IMR-90 (cell line): Measurements from ENCODE around the gene NAV1. TPM values are rescaled to one million over a fixed set of nuclear protein-coding genes. Genes with fewer than 3 reads are reported as not detected.
A peak's percentile ranks its signal among the peaks of the same experiment; 100 is the strongest.

Source experiments
- ATAC-seq: fragments of 200-7000 bp; cut with Tn5 transposase; 2 replicates; pipeline ENCODE4 v1.9.1; 2020; ENCODE audit warnings: low read depth, mild to moderate bottlenecking, moderate library complexity
- BruUV-seq: library from RNA; stranded (reverse); fragments of 400-500 nt; replicated peaks from 2 replicates; lab custom pipeline; 2021; lab: Mats Ljungman, UMichigan
- CTCF ChIA-PET: fragments of 300-600 bp; formaldehyde crosslinking; extraction: SDS; loops from one replicate; lab custom pipeline; 2021; ENCODE audit warnings: antibody characterized with exemption; lab: Yijun Ruan, JAX
- POLR2A ChIA-PET: fragments of 300-600 bp; sonication (Branson Sonifier 250); formaldehyde crosslinking; loops from one replicate; lab custom pipeline; 2022; ENCODE audit warnings: antibody characterized with exemption; ENCODE audit not compliant: unreplicated experiment; lab: Charles Lee
- DNase-seq: peaks from one replicate; pipeline ENCODE4 v3.0.0; 2013
- H2AFZ ChIP-seq: replicated peaks from 2 replicates; pipeline ENCODE3; 2013; ENCODE audit warnings: low read length, mild to moderate bottlenecking; ENCODE audit not compliant: poor library complexity
- H2AK5ac ChIP-seq: 2 replicates; pipeline ENCODE4 v1.6.1; 2013; ENCODE audit warnings: low read depth, low read length, inconsistent platforms
- H2AK9ac ChIP-seq: replicated peaks from 2 replicates; pipeline ENCODE3; 2013; ENCODE audit warnings: mild to moderate bottlenecking, low read depth, low read length, moderate library complexity; ENCODE audit not compliant: poor library complexity
- H2BK120ac ChIP-seq: 2 replicates; pipeline ENCODE4 v1.6.1; 2013; ENCODE audit warnings: low read depth, low read length, inconsistent platforms
- H2BK15ac ChIP-seq: 3 replicates; pipeline ENCODE4 v1.6.1; 2013; ENCODE audit warnings: low read depth, low read length, inconsistent platforms
- H2BK20ac ChIP-seq: 2 replicates; pipeline ENCODE4 v1.6.1; 2013; ENCODE audit warnings: low read depth, mild to moderate bottlenecking, inconsistent platforms, low read length, moderate library complexity
- H2BK5ac ChIP-seq: 2 replicates; pipeline ENCODE4 v1.6.1; 2013; ENCODE audit warnings: mild to moderate bottlenecking, low read depth, low read length, inconsistent platforms; ENCODE audit not compliant: poor library complexity, severe bottlenecking
- H3K14ac ChIP-seq: replicated peaks from 2 replicates; pipeline ENCODE4 v1.6.1; 2013; ENCODE audit warnings: low read depth, low read length, inconsistent platforms
- H3K18ac ChIP-seq: 2 replicates; pipeline ENCODE4 v1.6.1; 2013; ENCODE audit warnings: low read depth, low read length, control low read depth
- H3K23ac ChIP-seq: 2 replicates; pipeline ENCODE4 v1.6.1; 2013; ENCODE audit warnings: low read depth, low read length, inconsistent platforms
- H3K27ac ChIP-seq: 2 replicates; pipeline ENCODE4 v1.5.1; 2013; ENCODE audit warnings: mild to moderate bottlenecking, control low read depth, low read length; ENCODE audit not compliant: insufficient read depth
- H3K27me3 ChIP-seq: 2 replicates; pipeline ENCODE4 v1.6.1; 2013; ENCODE audit warnings: low read length; ENCODE audit not compliant: control insufficient read depth, insufficient read depth
- H3K36me3 ChIP-seq: 2 replicates; pipeline ENCODE4 v1.6.1; 2013; ENCODE audit warnings: low read length, mixed read lengths; ENCODE audit not compliant: control insufficient read depth, insufficient read depth
- H3K4ac ChIP-seq: 2 replicates; pipeline ENCODE4 v1.6.1; 2013; ENCODE audit warnings: low read depth, low read length, inconsistent platforms
- H3K4me1 ChIP-seq: 2 replicates; pipeline ENCODE4 v1.6.1; 2013; ENCODE audit warnings: low read length, mixed read lengths; ENCODE audit not compliant: control insufficient read depth, insufficient read depth
- H3K4me2 ChIP-seq: 2 replicates; pipeline ENCODE4 v1.6.1; 2013; ENCODE audit warnings: low read depth, mild to moderate bottlenecking, control low read depth, low read length, moderate library complexity
- H3K4me3 ChIP-seq: 2 replicates; pipeline ENCODE4 v1.5.1; 2013; ENCODE audit warnings: low read depth, mild to moderate bottlenecking, control low read depth, low read length, moderate library complexity; ENCODE audit not compliant: insufficient read depth
- H3K56ac ChIP-seq: 2 replicates; pipeline ENCODE4 v1.6.1; 2013; ENCODE audit warnings: low read length, inconsistent platforms; ENCODE audit not compliant: insufficient read depth; ENCODE audit errors: extremely low read depth
- H3K79me1 ChIP-seq, 2 experiments: 2 replicates each; pipeline ENCODE4 v1.6.1; 2013; ENCODE audit warnings: low read length in 2 of 2, inconsistent platforms in 1 of 2, low read depth in 1 of 2
- H3K9ac ChIP-seq: 2 replicates; pipeline ENCODE4 v1.6.1; 2013; ENCODE audit warnings: low read depth, low read length, control low read depth
- H3K9me1 ChIP-seq: 2 replicates; pipeline ENCODE4 v1.6.1; 2013; ENCODE audit warnings: low read length, inconsistent platforms; ENCODE audit not compliant: insufficient read depth
- H3K9me3 ChIP-seq: 2 replicates; pipeline ENCODE4 v1.6.1; 2013; ENCODE audit warnings: low read length; ENCODE audit not compliant: control insufficient read depth, insufficient read depth
- H4K20me1 ChIP-seq: 2 replicates; pipeline ENCODE4 v1.6.1; 2013; ENCODE audit warnings: low read length, inconsistent platforms; ENCODE audit not compliant: insufficient read depth
- H4K5ac ChIP-seq: 2 replicates; pipeline ENCODE4 v1.6.1; 2013; ENCODE audit warnings: mild to moderate bottlenecking, low read depth, low read length, control low read depth
- H4K8ac ChIP-seq, 2 experiments: 2 replicates each; pipeline ENCODE4 v1.6.1; 2013; ENCODE audit warnings: low read depth in 2 of 2, low read length in 2 of 2, control low read depth in 1 of 2, inconsistent platforms in 1 of 2
- H4K91ac ChIP-seq: 2 replicates; pipeline ENCODE4 v1.6.1; 2013; ENCODE audit warnings: low read depth, low read length, inconsistent platforms; ENCODE audit not compliant: insufficient read depth
- CEBPB ChIP-seq: IDR thresholded peaks from 2 replicates; pipeline ENCODE4 v1.6.1; 2012; ENCODE audit warnings: low read depth, low read length, improper control_type of control experiment
- CTCF ChIP-seq: conservative IDR thresholded peaks from 2 replicates; pipeline ENCODE4 v1.5.1; 2012; ENCODE audit warnings: mild to moderate bottlenecking, low read depth, low read length, improper control_type of control experiment
- ELK1 ChIP-seq: fragments of 150-350 bp; IDR thresholded peaks from 2 replicates; pipeline ENCODE4 v1.6.1; 2016; ENCODE audit warnings: low read depth, mild to moderate bottlenecking, low read length, moderate library complexity, borderline replicate concordance
- FOS ChIP-seq: fragments of 150-350 bp; IDR thresholded peaks from 2 replicates; pipeline ENCODE4 v1.6.1; 2016; ENCODE audit warnings: low read depth, low read length
- MAFK ChIP-seq: IDR thresholded peaks from 2 replicates; pipeline ENCODE4 v1.6.1; 2012; ENCODE audit warnings: low read depth, low read length, improper control_type of control experiment
- MAZ ChIP-seq: IDR thresholded peaks from 2 replicates; pipeline ENCODE4 v1.6.1; 2012; ENCODE audit warnings: low read depth, mild to moderate bottlenecking, low read length, improper control_type of control experiment, moderate library complexity, borderline replicate concordance
- POLR2A ChIP-seq: IDR thresholded peaks from 2 replicates; pipeline ENCODE4 v1.6.1; 2012; ENCODE audit warnings: mild to moderate bottlenecking, low read depth, low read length
- RAD21 ChIP-seq: IDR thresholded peaks from 2 replicates; pipeline ENCODE4 v1.6.1; 2012; ENCODE audit warnings: low read length, improper control_type of control experiment
- RCOR1 ChIP-seq: IDR thresholded peaks from 2 replicates; pipeline ENCODE4 v1.6.1; 2012; ENCODE audit warnings: mild to moderate bottlenecking, low read length, improper control_type of control experiment; ENCODE audit not compliant: insufficient replicate concordance
- RFX5 ChIP-seq: IDR thresholded peaks from 2 replicates; pipeline ENCODE4 v1.8.0; 2012; ENCODE audit warnings: low read depth, mild to moderate bottlenecking, low read length, moderate library complexity
- USF2 ChIP-seq: fragments of 150-350 bp; IDR thresholded peaks from 2 replicates; pipeline ENCODE4 v1.6.1; 2017; ENCODE audit warnings: mild to moderate bottlenecking, antibody characterized with exemption, low read length, low read depth
- WGBS, 2 experiments: methylation state at CpG; one replicate each; pipeline versions ENCODE4 v1.1.5 to v1.1.7; 2013; ENCODE audit warnings: missing lambda C conversion rate in 2 of 2; ENCODE audit not compliant: insufficient read length in 1 of 2; ENCODE audit errors: extremely low coverage in 2 of 2; 5-methylcytosine and 5-hydroxymethylcytosine counted together
- dilution Hi-C: fragments of 300-500 bp; cut with HindIII; formaldehyde crosslinking; loops from one replicate; pipeline ENCODE4 v1.14.3; 2018; ENCODE audit warnings: low sequenced_read_pairs; ENCODE audit not compliant: unreplicated experiment
- in situ Hi-C: fragments of 300-500 bp; cut with MboI; formaldehyde crosslinking; loops from 3 replicates; pipeline ENCODE4 v1.14.3; 2019; ENCODE audit warnings: low sequenced_read_pairs, inconsistent platforms, mixed read lengths
- intact Hi-C: fragments of 100-400 bp; cut with micrococcal nuclease; formaldehyde crosslinking; loops from 2 replicates; pipeline ENCODE4 v1.10.0; 2022
- polyA plus RNA-seq, 3 experiments: library from polyadenylated mRNA; depleted of rRNA; stranded (reverse); fragments of >200 nt; gene quantifications; 2 replicates each; pipeline ENCODE4 v1.2.3, GENCODE V29; 2012; ENCODE audit warnings: low replicate concordance in 1 of 3
- total RNA-seq: library from RNA; depleted of rRNA; stranded (reverse); fragments of >200 nt; gene quantifications from 2 replicates; pipeline ENCODE4 v1.2.3, GENCODE V29; 2012

The NAV1 gene
- total and polyA plus RNA-seq, 2 of the 4 experiments (the other 2 are of a cell fraction), result 14.0 to 23.1 TPM

GRCh38 chr1:201499795-201500669 lies 38.9 kb upstream of the NAV1 start (continued):
- TF ChIP-seq USF2 (no peak), CEBPB (no peak)

DNA sequence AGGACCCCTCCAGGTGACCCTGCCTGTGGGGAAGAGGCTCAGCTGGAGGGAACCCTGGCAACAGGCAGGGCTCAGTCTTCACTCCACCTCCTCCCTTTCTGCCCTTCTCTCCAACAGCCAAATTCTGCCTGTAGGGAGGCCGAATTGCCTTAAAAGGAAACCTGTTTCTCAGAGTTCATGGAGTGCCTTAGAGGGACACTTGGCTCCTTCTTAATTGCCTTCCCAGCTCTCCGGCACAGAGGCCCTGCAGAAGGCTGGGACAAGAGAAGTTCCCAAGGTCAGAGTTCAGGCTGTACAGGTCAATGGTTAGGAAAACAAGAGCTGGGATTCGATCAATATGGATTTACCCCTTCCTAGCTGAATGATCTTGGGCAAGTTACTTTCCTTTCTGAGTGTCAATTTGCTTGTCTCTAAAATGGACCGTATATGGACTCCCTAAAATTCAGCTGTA lies 38.2 kb upstream of the NAV1 start:
- peak overlapping the region; percentile 47 for H3K56ac ChIP-seq
- H2AFZ ChIP-seq, result peak overlapping the region; percentile 46
- H2AK5ac ChIP-seq, result peak overlapping the region; percentile 94
- no TSS peak for BruUV-seq
- H4K8ac ChIP-seq, result peak overlapping the region; percentile 43 to 81
- H3K23ac ChIP-seq, result peak overlapping the region; percentile 61
- H3K14ac ChIP-seq, result peak overlapping the region; percentile 88
- H3K4me2 ChIP-seq, result peak overlapping the region; percentile 66
- no peak overlapping the region for H3K4me3 ChIP-seq
- dilution Hi-C loops (no loop called here), intact Hi-C loops (no loop called here), in situ Hi-C loops (no loop called here)
- peak overlapping the region; percentile 76 for H2BK120ac ChIP-seq
- H4K20me1 ChIP-seq, result peaks cover 69% of the 10 kb centered on the region
- CTCF ChIA-PET, result interaction anchor here (1.1 to 4.5 kb wide), 3 partner anchors 12 to 53 kb away, joined by 3 to 31 read pairs (median 9); no protein-coding TSS in a partner anchor
- peaks cover 51% of the 10 kb centered on the region for H3K4me1 ChIP-seq
- H2BK15ac ChIP-seq, result peak overlapping the region; percentile 46; the same call in 2 of the 3 replicates
- peak overlapping the region; percentile 88 for H3K27ac ChIP-seq
- H3K9ac ChIP-seq, result peak overlapping the region; percentile 74
- peak overlapping the region; percentile 81 for H2AK9ac ChIP-seq
- peak overlapping the region; percentile 91 for H3K18ac ChIP-seq
- peak overlapping the region; percentile 85 for H3K4ac ChIP-seq
- peaks cover 55% of the 10 kb centered on the region for H3K9me1 ChIP-seq
- WGBS, 2 experiments, result no CpG with 5 or more reads among the region's 4 CpGs
- peaks cover 44% of the 10 kb centered on the region for H3K36me3 ChIP-seq
- peak overlapping the region; percentile 84 for H2BK5ac ChIP-seq
- ATAC-seq, result peak; percentile 4
- POLR2A ChIA-PET, result no interaction called here
- DNase-seq, result no peak
- peaks cover 4 to 66% of the 10 kb centered on the region in 2 experiments; a peak in 2 of 4 replicates for H3K79me1 ChIP-seq
- H3K27me3 ChIP-seq, result no peaks in the 10 kb centered on the region
- H3K9me3 ChIP-seq, result no peaks in the 10 kb centered on the region
- peak overlapping the region; percentile 73 for H2BK20ac ChIP-seq
- peak overlapping the region; percentile 80 for H4K91ac ChIP-seq
- H4K5ac ChIP-seq, result peak overlapping the region; percentile 93
- TF ChIP-seq MAFK (no peak), RAD21 (no peak), MAZ (no peak), CEBPB (no peak), RCOR1 (no peak), POLR2A (no peak), RFX5 (no peak), CTCF (no peak), FOS (no peak), ELK1 (no peak)
